OCI-LY3 (cell line): ENCODE results near the gene ATP10B.

Experiments used
- H2AFZ ChIP-seq: fragments of 200-600, 300-600 bp; shearing (Covaris generic); 2 replicates; pipeline ENCODE4 v1.6.0; 2014; ENCODE audit warnings: antibody characterized with exemption, low read depth, low read length
- H3K27ac ChIP-seq: fragments of 200-600, 300-600 bp; sonication (generic); 2 replicates; pipeline ENCODE4 v1.5.1; 2014; ENCODE audit warnings: mild to moderate bottlenecking, low read length, moderate library complexity, mixed read lengths
- H3K27me3 ChIP-seq: fragments of 200-600, 300-600 bp; sonication (generic); 2 replicates; pipeline ENCODE4 v1.6.1; 2014; ENCODE audit warnings: low read depth, low read length, mixed read lengths
- H3K36me3 ChIP-seq: fragments of 200-600, 300-600 bp; sonication (generic); replicated peaks from 2 replicates; pipeline ENCODE3; 2014; ENCODE audit warnings: low read depth, low read length, mixed read lengths
- H3K4me1 ChIP-seq: fragments of 300-600, 200-600 bp; sonication (generic); 2 replicates; pipeline ENCODE4 v1.6.1; 2014; ENCODE audit warnings: low read length, mixed read lengths
- H3K4me2 ChIP-seq: fragments of 200-600, 300-600 bp; sonication (generic); 2 replicates; pipeline ENCODE4 v1.6.1; 2014; ENCODE audit warnings: low read length, mixed read lengths
- H3K4me3 ChIP-seq: fragments of 300-600, 200-600 bp; sonication (generic); 2 replicates; pipeline ENCODE4 v1.5.1; 2014; ENCODE audit warnings: antibody characterized with exemption, mild to moderate bottlenecking, low read length, moderate library complexity
- H3K79me2 ChIP-seq: fragments of 300-600, 200-600 bp; shearing (Covaris generic); 2 replicates; pipeline ENCODE4 v1.6.1; 2014; ENCODE audit warnings: mild to moderate bottlenecking, low read length, mixed read lengths
- H3K9ac ChIP-seq: fragments of 300-600, 200-600 bp; shearing (Covaris generic); 2 replicates; pipeline ENCODE4 v1.6.0; 2014; ENCODE audit warnings: mild to moderate bottlenecking, low read length, moderate library complexity
- H3K9me3 ChIP-seq: fragments of 200-600, 300-600 bp; shearing (Covaris generic); 2 replicates; pipeline ENCODE4 v1.6.1; 2014; ENCODE audit warnings: low read length, mixed read lengths; ENCODE audit not compliant: insufficient read depth
- H4K20me1 ChIP-seq: fragments of 200-600, 300-600 bp; sonication (generic); 2 replicates; pipeline ENCODE4 v1.6.1; 2016; ENCODE audit warnings: low read length, mixed read lengths; ENCODE audit not compliant: insufficient read depth
- EZH2phosphoT487 ChIP-seq: fragments of 200-600 bp; shearing (Covaris generic); IDR thresholded peaks from 2 replicates; pipeline ENCODE4 v1.6.1; 2018; ENCODE audit warnings: antibody characterized with exemption, mixed run types, low read depth
- TF ChIP-seq, protein P1 (sequence below): fragments of 200-600, 300-600 bp; sonication (generic); IDR thresholded peaks from 2 replicates; pipeline ENCODE4 v1.5.1; 2014; ENCODE audit warnings: antibody characterized with exemption, low read length, low read depth

Gene ATP10B

DNA sequence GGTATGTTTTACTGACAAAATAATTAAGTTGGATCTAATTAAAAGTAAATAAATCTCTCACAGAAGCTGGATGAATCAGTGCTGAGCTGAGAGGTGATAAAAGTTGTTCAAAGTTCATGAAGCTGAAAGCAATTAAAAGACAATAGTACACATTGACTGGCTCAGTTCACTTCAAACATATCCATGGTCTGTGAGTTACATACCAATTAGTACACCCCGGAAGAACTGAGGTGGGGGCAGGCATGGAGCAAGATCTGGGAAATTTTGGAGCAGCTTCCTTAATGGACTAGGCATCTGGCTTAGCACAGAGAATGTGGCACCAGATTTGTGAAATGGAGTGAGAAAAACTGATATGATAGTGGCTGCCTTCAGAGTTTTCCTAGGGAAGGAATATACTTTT is 152.7 kb downstream of the ATP10B start:
- no peak overlapping the region for H3K4me2 ChIP-seq
- H3K9ac ChIP-seq = no peak overlapping the region
- H4K20me1 ChIP-seq = no peaks in the 10 kb centered on the region
- H3K27ac ChIP-seq = no peak overlapping the region
- TF ChIP-seq EZH2phosphoT487 = no peak
- TF ChIP-seq, protein P1, sequence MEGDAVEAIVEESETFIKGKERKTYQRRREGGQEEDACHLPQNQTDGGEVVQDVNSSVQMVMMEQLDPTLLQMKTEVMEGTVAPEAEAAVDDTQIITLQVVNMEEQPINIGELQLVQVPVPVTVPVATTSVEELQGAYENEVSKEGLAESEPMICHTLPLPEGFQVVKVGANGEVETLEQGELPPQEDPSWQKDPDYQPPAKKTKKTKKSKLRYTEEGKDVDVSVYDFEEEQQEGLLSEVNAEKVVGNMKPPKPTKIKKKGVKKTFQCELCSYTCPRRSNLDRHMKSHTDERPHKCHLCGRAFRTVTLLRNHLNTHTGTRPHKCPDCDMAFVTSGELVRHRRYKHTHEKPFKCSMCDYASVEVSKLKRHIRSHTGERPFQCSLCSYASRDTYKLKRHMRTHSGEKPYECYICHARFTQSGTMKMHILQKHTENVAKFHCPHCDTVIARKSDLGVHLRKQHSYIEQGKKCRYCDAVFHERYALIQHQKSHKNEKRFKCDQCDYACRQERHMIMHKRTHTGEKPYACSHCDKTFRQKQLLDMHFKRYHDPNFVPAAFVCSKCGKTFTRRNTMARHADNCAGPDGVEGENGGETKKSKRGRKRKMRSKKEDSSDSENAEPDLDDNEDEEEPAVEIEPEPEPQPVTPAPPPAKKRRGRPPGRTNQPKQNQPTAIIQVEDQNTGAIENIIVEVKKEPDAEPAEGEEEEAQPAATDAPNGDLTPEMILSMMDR = no peak
- H2AFZ ChIP-seq = no peak overlapping the region
- no peaks in the 10 kb centered on the region for H3K36me3 ChIP-seq
- H3K27me3 ChIP-seq = peaks cover 20% of the 10 kb centered on the region
- no peaks in the 10 kb centered on the region for H3K79me2 ChIP-seq
- H3K4me3 ChIP-seq = no peak overlapping the region
- H3K9me3 ChIP-seq = 0 out of 2 replicates have a peak, but pooled peaks cover 1% of the 10 kb centered on the region
- H3K4me1 ChIP-seq = peaks cover 17% of the 10 kb centered on the region

DNA sequence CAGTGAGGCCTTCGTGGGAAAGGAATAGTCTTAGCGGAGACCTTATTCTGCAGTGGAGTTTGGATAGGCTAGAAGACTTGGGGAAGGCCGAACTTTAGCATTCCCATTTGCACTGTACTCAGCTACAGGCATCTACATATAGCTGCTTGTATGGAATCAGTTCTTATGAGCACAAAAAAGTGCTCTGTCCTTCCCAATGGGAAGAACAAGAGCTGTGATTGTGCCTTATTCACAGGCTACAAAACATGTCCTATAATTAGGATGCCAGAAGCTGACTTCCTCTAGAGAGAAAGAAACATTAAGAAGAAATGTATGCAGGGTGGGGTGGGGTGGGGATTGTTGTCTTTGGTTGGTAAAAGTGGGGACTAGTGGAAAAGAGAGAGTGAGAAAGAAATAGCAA is 154.7 kb downstream of the ATP10B start:
- no peak overlapping the region for H3K9ac ChIP-seq
- no peak overlapping the region for H3K4me3 ChIP-seq
- H3K4me1 ChIP-seq = peaks cover 10% of the 10 kb centered on the region; the same call in 1 of the 2 replicates
- no peaks in the 10 kb centered on the region for H3K79me2 ChIP-seq
- no peak overlapping the region for H3K27ac ChIP-seq
- H3K27me3 ChIP-seq = peaks cover 18% of the 10 kb centered on the region
- TF ChIP-seq, protein P1 = no peak
- TF ChIP-seq EZH2phosphoT487 = no peak
- H3K4me2 ChIP-seq = no peak overlapping the region
- H3K36me3 ChIP-seq = no peaks in the 10 kb centered on the region
- H3K9me3 ChIP-seq = no peaks in the 10 kb centered on the region
- no peaks in the 10 kb centered on the region for H4K20me1 ChIP-seq
- H2AFZ ChIP-seq = no peak overlapping the region

DNA sequence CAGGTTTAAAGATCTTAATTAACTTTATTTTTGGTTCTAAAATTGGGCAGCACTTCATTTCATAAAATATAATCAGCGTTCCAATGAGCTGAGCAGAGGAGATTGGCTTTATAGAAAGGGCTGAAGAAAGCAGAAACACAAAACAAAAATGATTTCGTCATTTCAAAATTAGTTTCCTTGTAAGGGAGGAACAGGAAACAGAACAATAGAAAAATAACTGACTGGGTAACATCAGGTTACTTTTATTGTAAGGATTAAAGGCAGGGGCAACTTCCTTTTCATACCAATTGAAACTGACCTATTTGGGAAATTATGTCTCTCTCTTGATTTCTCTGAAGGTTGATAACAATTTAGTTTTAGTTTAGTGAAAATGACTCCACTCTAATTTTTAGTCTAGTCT is 157.1 kb downstream of the ATP10B start:
- H3K4me2 ChIP-seq = no peak overlapping the region
- no peaks in the 10 kb centered on the region for H3K9me3 ChIP-seq
- H3K36me3 ChIP-seq = no peaks in the 10 kb centered on the region
- peaks cover 9% of the 10 kb centered on the region for H3K27me3 ChIP-seq
- H3K9ac ChIP-seq = no peak overlapping the region
- no peak overlapping the region for H3K4me3 ChIP-seq
- no peak overlapping the region for H3K27ac ChIP-seq
- H4K20me1 ChIP-seq = no peaks in the 10 kb centered on the region
- H3K79me2 ChIP-seq = no peaks in the 10 kb centered on the region
- H2AFZ ChIP-seq = no peak overlapping the region
- 0 out of 2 replicates have a peak, but pooled peaks cover 9% of the 10 kb centered on the region for H3K4me1 ChIP-seq
- TF ChIP-seq, protein P1 = no peak
- no peak for TF ChIP-seq EZH2phosphoT487

- no peaks in the 10 kb centered on the region for H3K9me3 ChIP-seq
- no peak overlapping the region for H3K4me2 ChIP-seq
- TF ChIP-seq, protein P1 = no peak
- TF ChIP-seq EZH2phosphoT487 = no peak
- H3K27ac ChIP-seq = no peak overlapping the region
- H3K27me3 ChIP-seq = 0 out of 2 replicates have a peak, but pooled peaks cover 8% of the 10 kb centered on the region
- H2AFZ ChIP-seq = no peak overlapping the region
- H3K4me1 ChIP-seq = 0 out of 2 replicates have a peak, but pooled peaks cover 6% of the 10 kb centered on the region
- no peaks in the 10 kb centered on the region for H4K20me1 ChIP-seq
- H3K79me2 ChIP-seq = no peaks in the 10 kb centered on the region
- no peak overlapping the region for H3K9ac ChIP-seq
- no peaks in the 10 kb centered on the region for H3K36me3 ChIP-seq
- no peak overlapping the region for H3K4me3 ChIP-seq
These were observed 158.1 kb downstream of the ATP10B start for GRCh38 chr5:160693831-160694465.
